GM21381 (cell line): ENCODE data around the gene VPS37D.
"Not testable (repeated sequence)": the region's sequence is repeated elsewhere in the genome, so short reads cannot be mapped to it uniquely, and the experiment has no call there.

Source experiments
- ATAC-seq: cut with Tn5 transposase; IDR thresholded peaks from one replicate; pipeline ENCODE4 v1.9.1; 2021; ENCODE audit warnings: mild to moderate bottlenecking, moderate library complexity; ENCODE audit not compliant: unreplicated experiment

The VPS37D gene

DNA sequence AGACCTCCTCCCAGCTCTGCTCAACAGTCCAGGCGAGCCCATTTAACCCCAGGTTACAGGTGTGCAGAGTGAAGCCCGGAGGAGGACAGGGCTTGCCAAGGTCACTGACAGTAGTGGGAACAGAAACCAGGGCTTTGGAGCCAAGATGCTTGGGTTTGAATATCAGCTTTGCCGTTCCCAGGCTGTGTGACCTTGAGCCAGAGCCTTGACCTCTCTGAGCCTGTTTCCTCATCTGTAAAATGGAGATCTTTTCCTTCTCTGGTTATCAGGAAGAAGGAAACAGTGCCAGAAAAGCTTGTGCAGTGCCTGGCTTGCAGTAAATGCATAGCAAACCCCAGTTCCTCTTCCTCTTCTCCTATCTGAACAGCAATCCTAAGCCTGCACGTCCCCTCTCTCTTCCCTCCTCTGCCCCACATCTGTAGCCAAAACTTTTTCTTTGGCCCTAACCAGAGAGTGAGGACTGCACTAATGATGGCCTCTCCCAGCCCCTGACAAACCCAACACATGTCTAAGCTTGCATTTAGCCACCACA is 21.9 kb upstream of the VPS37D start:
- no peak for ATAC-seq

DNA sequence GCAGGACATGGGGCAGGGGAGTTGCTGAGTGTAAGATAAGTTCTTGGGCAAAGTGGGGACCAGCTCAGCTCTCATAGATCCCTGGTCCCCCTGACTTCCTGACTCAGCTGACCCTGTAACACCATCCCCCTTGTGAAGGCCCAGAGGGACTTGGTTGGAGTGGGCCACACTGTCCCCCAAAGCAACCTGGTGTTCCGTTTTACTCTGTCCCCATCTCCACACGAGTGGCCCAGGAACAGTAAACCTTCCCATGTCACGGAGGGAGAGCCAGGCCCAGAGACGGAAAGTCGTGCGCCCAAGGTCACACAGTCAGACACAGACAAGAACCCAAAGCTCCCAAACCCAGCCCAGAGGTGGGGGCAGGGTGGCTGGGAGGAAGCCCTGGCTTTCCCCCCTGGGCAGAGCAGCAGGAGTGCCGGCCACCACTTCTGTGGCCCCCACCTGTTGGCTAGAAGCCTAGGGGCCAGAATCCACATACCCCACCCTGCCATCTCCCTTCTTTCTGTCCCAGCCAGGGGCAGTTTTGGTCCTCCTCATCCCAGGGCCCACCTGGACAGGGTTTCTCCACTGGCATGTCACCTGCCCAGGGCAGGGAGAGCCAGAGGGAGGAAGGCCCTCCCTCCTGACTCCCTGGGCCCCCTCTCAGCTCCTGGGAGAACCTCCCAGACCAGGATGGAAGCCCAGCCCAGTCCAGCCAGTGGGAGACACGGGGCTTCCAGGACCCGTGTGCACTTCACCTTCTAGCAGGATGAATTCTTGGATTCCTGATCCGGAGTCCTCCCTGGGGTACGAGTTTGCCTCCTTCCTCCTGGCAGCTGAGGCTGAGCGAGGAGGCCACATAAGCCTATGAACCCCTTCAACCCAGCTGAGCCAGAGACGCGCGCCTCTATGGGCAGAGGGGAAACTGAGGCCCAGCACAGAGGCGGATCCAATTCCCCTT is 20.6 kb upstream of the VPS37D start:
- no peak for ATAC-seq

GRCh38 chr7:73647725-73648592 is 19.7 kb upstream of the VPS37D start:
- no peak for ATAC-seq

GRCh38 chr7:73648593-73649332 is 18.9 kb upstream of the VPS37D start:
- ATAC-seq, result no peak

- ATAC-seq, result no peak
These were observed 18.1 kb upstream of the VPS37D start for GRCh38 chr7:73649576-73649975.

DNA sequence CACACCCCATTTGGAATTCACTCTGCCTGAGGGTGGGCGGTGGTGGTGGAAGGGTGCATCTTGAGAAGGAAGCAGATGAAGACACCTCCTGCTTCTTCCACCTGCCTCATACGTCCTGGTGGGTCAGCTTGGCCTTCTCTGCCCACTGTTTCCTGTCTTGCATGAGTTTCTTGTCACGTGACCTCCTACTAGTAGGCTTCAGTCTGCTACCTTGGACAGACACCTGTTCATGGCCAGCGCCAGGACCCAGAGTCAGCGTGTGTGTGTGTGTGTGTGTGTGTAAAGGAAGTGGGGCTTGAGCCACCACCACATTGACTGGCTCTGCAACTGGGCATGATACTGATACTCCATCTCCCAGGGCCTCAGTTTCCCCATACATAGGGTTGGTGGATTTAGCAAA is 17.1 kb upstream of the VPS37D start:
- ATAC-seq, result no peak

- ATAC-seq, result no peak
These were observed 15.1 kb upstream of the VPS37D start for GRCh38 chr7:73652541-73652949.

GRCh38 chr7:73655309-73655708 is 12.3 kb upstream of the VPS37D start:
- not testable (repeated sequence) for ATAC-seq

- ATAC-seq, result no peak
These were observed 7.6 kb upstream of the VPS37D start for GRCh38 chr7:73659983-73660382.

DNA sequence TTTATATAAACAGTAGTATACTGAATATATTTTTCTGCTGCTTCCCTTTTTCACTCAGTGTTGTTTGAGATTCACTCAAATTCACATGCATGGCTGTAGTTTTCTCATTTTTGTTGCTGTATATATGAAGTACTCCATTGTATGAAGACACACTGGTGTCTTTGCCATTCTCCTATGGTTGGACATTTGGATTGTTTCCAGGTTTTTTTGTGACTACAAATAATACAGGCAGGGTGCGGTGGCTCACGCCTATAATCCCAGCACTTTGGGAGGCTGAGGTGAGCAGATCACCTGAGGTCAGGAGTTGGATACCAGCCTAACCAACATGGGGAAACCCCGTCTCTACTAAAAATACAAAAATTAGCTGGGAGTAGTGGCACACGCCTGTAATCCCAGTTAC is 7.0 kb upstream of the VPS37D start:
- ATAC-seq, result not testable (repeated sequence)

- ATAC-seq, result no peak
These were observed 4.6 kb upstream of the VPS37D start for GRCh38 chr7:73663033-73663432.

DNA sequence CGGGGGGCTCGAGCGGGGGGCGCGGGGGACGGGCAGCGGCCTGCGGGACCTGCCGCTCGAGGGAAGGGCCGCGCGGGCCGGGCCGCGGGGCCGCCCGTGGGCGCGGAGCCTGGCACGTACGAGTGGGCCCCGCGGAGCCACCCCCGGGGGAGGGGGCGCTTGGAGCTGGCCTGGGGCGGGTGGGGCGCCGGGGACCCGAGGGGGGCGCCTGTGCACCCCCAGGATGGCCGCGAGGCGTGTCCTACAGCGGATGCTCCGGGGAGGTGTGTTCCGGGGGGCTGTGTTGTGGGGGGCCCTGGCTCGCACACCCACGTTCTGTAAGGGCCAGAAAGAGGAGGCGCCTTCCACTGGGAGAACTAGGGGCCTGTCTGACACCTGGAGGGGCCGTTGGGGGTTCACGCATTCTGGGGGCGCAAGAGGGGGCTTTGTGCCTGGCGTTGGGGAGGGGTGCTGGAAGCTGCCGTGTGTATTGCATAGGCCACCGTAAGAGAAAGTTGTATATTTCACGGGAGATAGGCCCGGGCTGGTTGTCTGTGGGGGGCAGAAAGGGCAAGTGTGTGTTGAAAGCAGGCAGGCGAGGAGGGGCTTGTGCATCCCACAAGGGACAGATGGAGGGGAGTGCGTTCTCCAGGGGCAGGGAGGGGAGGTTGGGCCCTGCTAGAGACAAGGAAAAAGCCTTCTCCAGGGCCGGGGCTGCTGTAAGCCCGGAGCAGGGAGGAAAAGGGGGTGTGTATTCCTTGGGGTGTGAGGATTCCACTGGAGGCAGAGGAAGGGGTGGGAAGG is 663 bp downstream of the VPS37D start:
- ATAC-seq, result no peak

DNA sequence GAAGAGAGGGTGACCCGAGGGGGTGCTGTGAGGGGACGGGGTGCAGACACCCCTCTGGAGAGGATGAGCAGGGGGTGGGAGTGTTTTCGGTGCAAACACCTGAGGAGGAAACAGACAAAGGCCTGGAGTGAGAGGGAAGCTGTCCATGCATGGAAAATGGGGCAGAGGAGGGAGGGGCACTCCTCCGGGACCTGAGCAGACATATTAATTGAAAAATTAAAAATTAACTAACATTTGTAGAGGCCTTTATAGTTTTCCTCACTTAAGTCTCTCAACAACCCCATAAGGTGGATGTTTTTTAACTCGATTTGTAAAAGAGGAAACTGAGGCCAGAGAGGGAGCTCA is 1.2 kb downstream of the VPS37D start:
- ATAC-seq, result no peak

DNA sequence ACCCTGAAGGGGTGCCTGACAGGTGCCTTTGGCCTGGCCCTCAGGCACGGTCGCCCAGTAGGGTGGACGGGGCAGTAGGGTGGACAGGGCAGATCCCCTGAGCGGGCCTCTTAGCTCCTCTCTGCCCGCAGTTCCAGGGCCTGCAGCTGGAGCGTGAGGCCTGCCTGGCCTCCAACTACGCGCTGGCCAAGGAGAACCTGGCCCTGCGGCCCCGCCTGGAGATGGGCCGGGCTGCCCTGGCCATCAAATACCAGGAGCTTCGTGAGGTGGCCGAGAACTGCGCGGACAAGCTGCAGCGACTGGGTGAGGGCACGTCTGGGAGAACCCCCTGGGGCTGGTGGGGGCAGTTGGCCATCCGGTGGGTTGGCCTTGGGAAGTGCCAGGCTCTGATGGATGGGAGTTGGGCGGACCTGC is 1.7 kb downstream of the VPS37D start:
- ATAC-seq, result no peak

DNA sequence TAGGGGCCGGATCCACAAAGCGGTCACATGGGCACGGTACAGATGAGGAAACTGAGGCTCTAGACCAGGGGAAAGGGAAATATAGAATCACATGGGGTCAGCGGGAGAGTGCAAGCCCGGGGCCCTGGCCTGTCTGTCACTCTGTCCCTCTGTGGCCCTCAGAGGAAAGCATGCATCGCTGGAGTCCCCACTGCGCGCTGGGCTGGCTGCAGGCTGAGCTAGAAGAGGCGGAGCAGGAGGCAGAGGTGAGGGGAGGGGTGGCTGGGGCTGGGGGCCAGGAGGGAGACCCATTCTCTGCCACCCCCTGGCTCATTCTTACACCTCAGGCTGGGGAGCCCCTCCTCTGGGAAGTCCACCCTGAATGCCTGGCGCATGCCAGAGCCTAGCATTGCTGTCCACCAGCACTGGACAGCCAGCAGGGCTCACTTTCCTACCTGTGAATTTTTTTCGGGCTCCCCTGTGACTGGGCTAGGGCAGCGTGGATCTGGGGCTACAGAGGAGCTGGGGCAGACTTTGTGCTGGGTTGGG is 2.3 kb downstream of the VPS37D start:
- ATAC-seq, result no peak

GRCh38 chr7:73671322-73671661 is 3.7 kb downstream of the VPS37D start:
- ATAC-seq, result no peak

DNA sequence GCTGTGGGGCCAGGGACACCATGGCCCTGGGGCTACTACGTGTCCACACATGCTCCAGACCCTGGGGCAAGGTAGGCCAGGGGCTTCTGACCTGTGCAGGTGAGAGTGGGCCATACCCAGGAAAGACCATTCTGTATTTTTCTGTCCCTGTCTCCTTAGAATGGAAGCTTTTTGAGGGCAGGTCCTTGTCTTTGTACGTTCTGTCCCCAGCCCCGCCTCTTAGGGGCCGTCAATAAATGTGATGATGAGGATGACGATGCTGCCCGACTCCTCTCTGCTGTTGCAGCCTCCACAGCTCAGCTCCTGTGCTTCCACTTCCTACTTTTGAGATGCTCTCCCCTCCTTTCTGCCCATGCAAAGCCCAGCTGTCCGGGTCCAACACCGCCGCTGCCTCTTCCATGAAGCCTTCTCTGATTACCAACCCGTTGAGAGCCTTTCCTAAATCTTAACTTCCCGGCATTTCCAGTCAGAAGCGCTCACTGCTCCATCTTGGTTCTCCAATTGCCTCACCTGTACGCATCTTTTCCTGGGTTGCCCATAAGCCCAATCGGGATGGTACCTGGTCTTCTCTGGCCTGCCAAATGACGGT is 4.3 kb downstream of the VPS37D start:
- ATAC-seq, result no peak

GRCh38 chr7:73674468-73675124 is 7.0 kb downstream of the VPS37D start:
- no peak for ATAC-seq

GRCh38 chr7:73676062-73676461 is 8.4 kb downstream of the VPS37D start:
- not testable (repeated sequence) for ATAC-seq
